TTC549 (cell line): ENCODE results near the gene ANKDD1A.

ENCODE experiments used
- FAIRE-seq: peaks from 2 replicates; lab custom pipeline; 2012; peaks lifted over from hg19 to GRCh38; lab: Jason Lieb, UNC

Gene ANKDD1A

GRCh38 chr15:64911311-64912186 lies at the start of gene ANKDD1A:
TSS of gene ANKDD1A (plus strand) at chr15:64911902. CDS start at chr15:64911931, 29 bp downstream.
- FAIRE-seq = no peak

DNA sequence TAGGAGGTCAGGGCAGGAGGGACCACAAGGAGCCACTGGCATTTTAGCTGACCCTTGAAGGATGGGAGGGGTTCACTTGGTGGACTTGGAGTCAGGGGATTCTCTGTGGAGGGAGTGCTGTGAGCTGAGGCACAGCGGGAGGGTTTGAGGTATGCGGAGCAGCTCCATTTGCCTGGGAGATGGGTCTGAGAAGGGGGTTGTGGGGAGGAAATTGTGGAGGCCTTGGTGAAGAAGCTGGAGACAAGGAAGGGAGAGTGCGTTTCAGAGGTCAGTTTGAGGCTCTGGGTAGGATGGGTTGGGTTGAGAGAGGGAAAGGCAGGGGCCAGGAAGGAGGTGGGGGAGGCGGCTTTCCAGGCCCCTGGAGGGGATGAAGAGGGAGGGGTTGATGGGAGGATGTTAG lies 49.7 kb upstream of the ANKDD1A start:
- no peak for FAIRE-seq

GRCh38 chr15:64862408-64862807 lies 49.3 kb upstream of the ANKDD1A start:
- no peak for FAIRE-seq

GRCh38 chr15:64864068-64864467 lies 47.6 kb upstream of the ANKDD1A start:
- FAIRE-seq = no peak

DNA sequence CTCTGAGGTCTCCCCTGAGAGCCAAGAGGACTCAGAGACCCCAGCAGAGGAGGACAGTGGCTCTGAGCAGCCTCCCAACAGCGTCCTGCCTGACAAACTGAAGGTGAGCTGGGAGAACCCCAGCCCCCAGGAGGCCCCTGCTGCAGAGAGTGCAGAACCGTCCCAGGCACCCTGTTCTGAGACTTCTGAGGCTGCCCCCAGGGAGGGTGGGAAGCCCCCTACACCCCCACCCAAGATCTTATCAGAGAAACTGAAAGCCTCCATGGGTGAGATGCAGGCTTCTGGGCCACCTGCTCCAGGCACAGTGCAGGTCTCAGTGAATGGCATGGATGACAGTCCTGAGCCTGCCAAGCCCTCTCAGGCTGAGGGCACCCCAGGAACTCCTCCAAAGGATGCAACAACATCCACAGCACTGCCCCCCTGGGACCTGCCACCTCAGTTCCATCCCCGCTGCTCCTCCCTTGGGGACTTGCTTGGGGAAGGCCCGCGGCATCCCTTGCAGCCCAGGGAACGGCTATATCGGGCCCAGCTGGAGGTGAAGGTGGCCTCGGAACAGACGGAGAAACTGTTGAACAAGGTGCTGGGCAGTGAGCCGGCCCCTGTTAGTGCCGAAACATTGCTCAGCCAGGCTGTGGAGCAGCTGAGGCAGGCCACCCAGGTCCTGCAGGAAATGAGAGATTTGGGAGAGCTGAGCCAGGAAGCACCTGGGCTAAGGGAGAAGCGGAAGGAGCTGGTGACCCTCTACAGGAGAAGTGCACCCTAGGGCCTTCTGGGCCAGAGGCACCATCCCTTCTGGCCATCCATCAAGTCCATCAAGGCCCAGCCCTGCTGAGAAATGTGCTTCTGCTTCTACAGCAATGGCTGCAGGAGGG lies 46.3 kb upstream of the ANKDD1A start:
- no peak for FAIRE-seq

GRCh38 chr15:64865998-64866520 lies 45.6 kb upstream of the ANKDD1A start:
- FAIRE-seq = no peak

DNA sequence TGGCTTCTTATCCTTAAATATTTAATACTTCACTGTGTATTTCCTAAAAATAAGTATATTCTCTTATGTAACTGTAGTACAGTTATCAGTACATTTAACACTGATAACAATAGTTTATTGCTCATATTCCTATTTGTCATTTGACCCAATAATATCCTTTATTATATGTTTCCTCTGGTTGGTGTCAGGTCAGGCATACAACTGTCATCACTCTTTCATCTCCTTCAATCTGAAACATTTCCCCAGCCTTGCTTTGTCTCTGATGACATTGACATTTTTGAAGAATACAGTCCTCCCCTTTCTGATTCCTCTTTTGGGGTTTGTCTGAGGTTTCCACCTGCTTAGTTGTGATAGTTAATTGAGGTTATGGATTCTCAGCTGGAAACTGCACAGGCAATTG lies 42.2 kb upstream of the ANKDD1A start:
- FAIRE-seq = no peak

DNA sequence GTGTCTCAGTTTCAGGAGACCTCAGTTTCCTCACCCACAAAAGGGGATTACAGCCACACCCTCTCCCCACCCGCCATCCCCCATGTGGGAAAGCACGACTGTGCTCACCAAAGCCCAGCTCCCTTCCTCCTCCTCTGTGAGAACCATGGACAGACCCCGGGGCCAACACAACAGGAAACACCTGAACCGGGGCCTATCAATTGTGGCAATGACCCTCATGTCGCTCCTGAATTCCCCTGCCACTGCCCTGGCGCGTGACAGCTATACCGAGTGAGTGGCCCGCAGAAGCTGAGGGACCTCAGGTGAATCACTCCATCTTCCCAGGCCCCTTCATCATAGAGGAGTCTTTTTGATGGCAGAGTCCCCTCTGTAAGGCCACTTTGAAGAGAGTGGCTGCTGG lies 41.3 kb upstream of the ANKDD1A start:
- no peak for FAIRE-seq

DNA sequence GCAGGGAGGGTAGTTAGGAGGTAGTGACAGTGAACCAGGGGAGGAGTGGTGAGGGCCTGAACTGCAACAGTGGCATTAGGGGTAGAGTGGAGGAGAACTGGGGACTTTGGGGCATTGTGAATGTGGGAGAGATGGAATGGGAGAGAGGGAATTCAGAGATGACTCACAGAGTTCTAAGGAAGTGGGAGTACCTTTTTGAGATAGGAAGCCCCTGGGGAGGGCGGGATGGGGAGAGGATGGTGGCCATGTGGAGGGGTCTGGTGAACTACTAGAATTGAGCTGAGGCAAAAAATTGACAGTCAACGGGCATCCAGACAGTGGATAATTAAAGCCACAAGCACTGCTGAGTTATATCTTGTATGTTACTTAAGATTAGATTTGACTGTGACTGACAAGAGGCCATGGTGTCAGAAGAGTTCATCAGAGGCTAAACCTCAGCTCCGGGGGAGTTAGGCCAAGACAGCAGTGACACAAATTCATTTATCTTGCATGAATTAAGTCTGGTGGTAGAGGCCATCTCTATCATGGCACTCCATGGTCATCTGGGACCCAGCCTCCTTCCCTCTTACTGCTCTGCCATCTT lies 36.0 kb upstream of the ANKDD1A start:
- FAIRE-seq = no peak

DNA sequence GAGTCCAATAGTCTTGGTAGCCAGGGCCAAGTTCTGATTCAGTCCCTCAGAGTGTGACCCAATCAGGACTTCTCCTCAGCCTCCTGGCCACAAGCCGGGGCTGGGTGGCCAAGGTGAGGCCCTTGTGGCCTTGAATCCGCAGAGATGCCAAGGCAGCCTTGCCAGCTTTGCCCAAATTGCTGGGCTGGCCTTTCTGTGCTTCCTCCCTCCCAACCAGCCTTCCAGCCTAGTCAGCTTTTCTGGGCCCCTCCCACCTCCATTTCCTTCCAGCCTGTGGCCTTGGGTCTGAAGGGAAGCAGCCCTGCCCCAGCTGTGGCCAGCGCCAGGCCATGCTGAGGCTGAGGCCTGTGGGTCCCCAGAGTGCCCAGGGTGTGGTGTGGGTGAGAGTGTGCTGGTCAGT lies 34.3 kb upstream of the ANKDD1A start:
- FAIRE-seq = no peak

GRCh38 chr15:64878705-64879104 lies 33.0 kb upstream of the ANKDD1A start:
- FAIRE-seq = no peak

GRCh38 chr15:64883100-64883581 lies 28.6 kb upstream of the ANKDD1A start:
- no peak for FAIRE-seq

- FAIRE-seq = no peak
These were observed 27.6 kb upstream of the ANKDD1A start for GRCh38 chr15:64883997-64884511.

DNA sequence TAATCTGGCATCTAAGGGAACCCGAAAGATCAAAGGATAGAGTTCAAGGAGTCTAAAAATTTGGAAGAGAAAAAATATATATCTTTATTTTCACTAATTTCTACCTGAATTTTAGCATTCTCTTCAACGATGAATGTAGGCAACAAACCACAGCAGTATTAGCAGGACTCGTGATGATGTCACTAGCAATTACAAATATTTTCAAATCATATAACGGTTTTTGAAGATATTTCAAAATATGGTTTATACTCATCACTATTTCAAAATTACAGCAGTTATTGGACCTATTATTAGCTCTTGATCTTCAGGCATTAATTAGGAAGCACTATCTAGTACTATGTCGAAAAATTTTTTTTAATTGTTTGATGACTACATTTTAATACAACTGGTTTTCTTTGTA lies 27.0 kb upstream of the ANKDD1A start:
- no peak for FAIRE-seq

- FAIRE-seq = no peak
These were observed 23.4 kb upstream of the ANKDD1A start for GRCh38 chr15:64888336-64888735.

- no peak for FAIRE-seq
These were observed 20.1 kb upstream of the ANKDD1A start for GRCh38 chr15:64891561-64891960.

GRCh38 chr15:64892847-64893403 lies 18.8 kb upstream of the ANKDD1A start:
- FAIRE-seq = no peak

- FAIRE-seq = no peak
These were observed 18.0 kb upstream of the ANKDD1A start for GRCh38 chr15:64893481-64894394.

- no peak for FAIRE-seq
These were observed 17.2 kb upstream of the ANKDD1A start for GRCh38 chr15:64894395-64895056.
